ENCODE measurements around the gene HECW1. TPM values are rescaled to one million over a fixed set of nuclear protein-coding genes. Genes with fewer than 3 reads are reported as not detected.

HECW1 gene
- total RNA-seq, 1 experiment from 2014 or later, result 1.8 TPM

GRCh38 chr7:43511769-43512515 lies 399.5 kb downstream of the HECW1 start:
- CTCF ChIA-PET, result interaction anchor here (1.1 to 1.8 kb wide), 3 partner anchors 26 to 71 kb away, joined by 4 to 10 read pairs (median 4); partner anchors contain the start of gene STK17A
- no peaks in the 10 kb centered on the region for H3K27me3 ChIP-seq (replicated peaks; ENCODE audit: control insufficient read depth, insufficient read depth, low read length)
- Mint-ChIP-seq H3K9me3 (ENCODE audit: unreplicated experiment) (no peaks in the 10 kb centered on the region), H3K27me3 (ENCODE audit: insufficient read depth, unreplicated experiment) (no peaks in the 10 kb centered on the region), H3K27ac (ENCODE audit: unreplicated experiment) (no peak overlapping the region), H3K4me3 (ENCODE audit: unreplicated experiment) (no peak overlapping the region), H3K4me1 (ENCODE audit: low read depth, unreplicated experiment) (peaks cover 7% of the 10 kb centered on the region), H3K36me3 (ENCODE audit: insufficient read depth, unreplicated experiment) (no peaks in the 10 kb centered on the region)
- peaks cover 11% of the 10 kb centered on the region; the same call in 1 of the 2 replicates for H3K4me1 ChIP-seq
- DNase-seq, result no peak
- intact Hi-C loops (cut with micrococcal nuclease; ENCODE audit: unreplicated experiment), result loop anchor here (1.0 to 2.0 kb wide), 3 partner anchors 10 to 55 kb away; no protein-coding TSS in a partner anchor
- H3K9me3 ChIP-seq, result no peaks in the 10 kb centered on the region
- H3K36me3 ChIP-seq (ENCODE audit: control insufficient read depth, insufficient read depth, low read length), result no peaks in the 10 kb centered on the region
- no peak overlapping the region for H3K4me3 ChIP-seq (ENCODE audit: low read depth, low read length)
- no TSS peak for BruUV-seq (replicated peaks)
- TF ChIP-seq CTCF (IDR thresholded peaks at IDR 0.05; ENCODE audit: insufficient read depth in 1 of 2, low read depth in 1 of 2, low read length in 1 of 2, severe bottlenecking in 1 of 2, unreplicated experiment in 1 of 2), result no peak
- POLR2A ChIA-PET, result no interaction called here

GRCh38 chr7:43513251-43513650 lies 400.8 kb downstream of the HECW1 start:
- CTCF ChIA-PET, result no interaction called here
- POLR2A ChIA-PET, result no interaction called here
- no TSS peak for BruUV-seq (replicated peaks)

More at GRCh38 chr7:43513251-43513650, 400.8 kb downstream of the HECW1 start:
- Histone ChIP-seq H3K27me3 (replicated peaks; ENCODE audit: control insufficient read depth, insufficient read depth, low read length) (no peaks in the 10 kb centered on the region), H3K4me3 (ENCODE audit: low read depth, low read length) (no peak overlapping the region), H3K9me3 (no peaks in the 10 kb centered on the region), H3K36me3 (ENCODE audit: control insufficient read depth, insufficient read depth, low read length) (no peaks in the 10 kb centered on the region), H3K4me1 (peaks cover 12% of the 10 kb centered on the region; the same call in 1 of the 2 replicates)
- Mint-ChIP-seq H3K9me3 (ENCODE audit: unreplicated experiment) (no peaks in the 10 kb centered on the region), H3K4me3 (ENCODE audit: unreplicated experiment) (no peak overlapping the region), H3K27me3 (ENCODE audit: insufficient read depth, unreplicated experiment) (no peaks in the 10 kb centered on the region), H3K4me1 (ENCODE audit: low read depth, unreplicated experiment) (peaks cover 7% of the 10 kb centered on the region), H3K27ac (ENCODE audit: unreplicated experiment) (no peak overlapping the region), H3K36me3 (ENCODE audit: insufficient read depth, unreplicated experiment) (no peaks in the 10 kb centered on the region)
- no peak for TF ChIP-seq CTCF (IDR thresholded peaks at IDR 0.05; ENCODE audit: insufficient read depth in 1 of 2, low read depth in 1 of 2, low read length in 1 of 2, severe bottlenecking in 1 of 2, unreplicated experiment in 1 of 2)
- intact Hi-C loops (cut with micrococcal nuclease; ENCODE audit: unreplicated experiment), result no loop called here
- DNase-seq, result no peak
